ENCODE data around the gene GNA12. TPM values are rescaled to one million over a fixed set of nuclear protein-coding genes. Genes with fewer than 3 reads are reported as not detected.
"Not testable (repeated sequence)": the region's sequence is repeated elsewhere in the genome, so short reads cannot be mapped to it uniquely, and the experiment has no call there.

GNA12 gene
- total RNA-seq, 4 donors from 2014 or later = 17.9 to 33.3 (median 21.7) TPM

- intact Hi-C loops (cut with DNase I) = loop anchor here (5.0 to 10.0 kb wide), 2 partner anchors 116 to 229 kb away; no protein-coding TSS in a partner anchor
- WGBS, 2 donors = 31 to 33% methylated on average over 16 to 23 of the region's 27 CpGs
- Histone ChIP-seq H3K9me3 (no peaks in the 10 kb centered on the region), H3K4me3 (replicated peaks in 1 of 3) (no peak overlapping the region), H3K4me1 (peaks cover 0 to 3% of the 10 kb centered on the region in 2 donors), H3K36me3 (no peaks in the 10 kb centered on the region), H3K27ac (no peak overlapping the region), H3K27me3 (no peaks in the 10 kb centered on the region)
- DNase-seq = peak; percentile 85 to 91
- TF ChIP-seq POLR2A (IDR thresholded peaks at IDR 0.05) (no peak), CTCF (IDR thresholded peaks at IDR 0.05) (peak; percentile 46 to 77 (median 71))
These were observed 163.2 kb downstream of the GNA12 start for GRCh38 chr7:2680792-2681490.

- no peaks in the 10 kb centered on the region for H3K36me3 ChIP-seq
- H3K27ac ChIP-seq = no peak overlapping the region
- no peak for TF ChIP-seq CTCF (IDR thresholded peaks at IDR 0.05)
- no peak for TF ChIP-seq POLR2A (IDR thresholded peaks at IDR 0.05)
- no peaks in the 10 kb centered on the region for H3K9me3 ChIP-seq
- H3K4me1 ChIP-seq = peaks cover 0 to 3% of the 10 kb centered on the region in 2 donors
- 70 to 90% methylated on average over 5 to 13 of the region's 13 CpGs for whole genome bisulfite sequencing, 2 donors
- no peak for DNase-seq
- H3K27me3 ChIP-seq = no peaks in the 10 kb centered on the region
- no peak overlapping the region for H3K4me3 ChIP-seq (replicated peaks in 1 of 3)
- intact Hi-C loops (cut with DNase I) = loop anchor here (5.0 to 10.0 kb wide), 2 partner anchors 115 to 228 kb away; no protein-coding TSS in a partner anchor
These were observed 163.9 kb downstream of the GNA12 start for GRCh38 chr7:2680256-2680655.

GRCh38 chr7:2679135-2680127, 164.7 kb downstream of the GNA12 start:
- not testable (repeated sequence) for DNase-seq; H3K4me3 ChIP-seq (replicated peaks in 1 of 3); H3K27me3 ChIP-seq; H3K27ac ChIP-seq; H3K36me3 ChIP-seq; H3K4me1 ChIP-seq; H3K9me3 ChIP-seq
- intact Hi-C loops (cut with DNase I) = loop anchor here (5.0 to 10.0 kb wide), 2 partner anchors 115 to 227 kb away; no protein-coding TSS in a partner anchor
- 83 to 85% methylated on average over 15 to 17 of the region's 64 CpGs for WGBS, 2 donors

GRCh38 chr7:2678454-2678853, 165.7 kb downstream of the GNA12 start:
- H3K27ac ChIP-seq; H3K4me3 ChIP-seq (replicated peaks in 1 of 3); DNase-seq; H3K27me3 ChIP-seq; H3K9me3 ChIP-seq; intact Hi-C loops (cut with DNase I); H3K36me3 ChIP-seq; H3K4me1 ChIP-seq: not testable (repeated sequence)
- WGBS, 2 donors = 87 to 89% methylated on average over 12 to 14 of the region's 15 CpGs

Other genes with a start within 250 kb of the GNA12 start
- 10 to 100 TPM; 16.7 to 23.8 (median 21.4) TPM for gene TTYH3, start 212.3 kb downstream of the GNA12 start, total RNA-seq
- gene AMZ1, start 156.1 kb downstream of the GNA12 start, total RNA-seq = 1 to 10 TPM in 1 of 4 donors, under 1 TPM in 1, not detected in 2; 0.29 to 1.2 TPM
- 1 to 10 TPM in 3 of 4 donors, under 1 TPM in 1; 0.45 to 7.7 (median 1.9) TPM for gene CARD11, start 199.6 kb upstream of the GNA12 start, total RNA-seq

All from thyroid gland (tissue), 4 donors.